ENCODE measurements around the gene SMC5.
A peak's percentile ranks its signal among the peaks of the same experiment; 100 is the strongest.
"Not testable (repeated sequence)": the region's sequence is repeated elsewhere in the genome, so short reads cannot be mapped to it uniquely, and the experiment has no call there.

The SMC5 gene

DNA sequence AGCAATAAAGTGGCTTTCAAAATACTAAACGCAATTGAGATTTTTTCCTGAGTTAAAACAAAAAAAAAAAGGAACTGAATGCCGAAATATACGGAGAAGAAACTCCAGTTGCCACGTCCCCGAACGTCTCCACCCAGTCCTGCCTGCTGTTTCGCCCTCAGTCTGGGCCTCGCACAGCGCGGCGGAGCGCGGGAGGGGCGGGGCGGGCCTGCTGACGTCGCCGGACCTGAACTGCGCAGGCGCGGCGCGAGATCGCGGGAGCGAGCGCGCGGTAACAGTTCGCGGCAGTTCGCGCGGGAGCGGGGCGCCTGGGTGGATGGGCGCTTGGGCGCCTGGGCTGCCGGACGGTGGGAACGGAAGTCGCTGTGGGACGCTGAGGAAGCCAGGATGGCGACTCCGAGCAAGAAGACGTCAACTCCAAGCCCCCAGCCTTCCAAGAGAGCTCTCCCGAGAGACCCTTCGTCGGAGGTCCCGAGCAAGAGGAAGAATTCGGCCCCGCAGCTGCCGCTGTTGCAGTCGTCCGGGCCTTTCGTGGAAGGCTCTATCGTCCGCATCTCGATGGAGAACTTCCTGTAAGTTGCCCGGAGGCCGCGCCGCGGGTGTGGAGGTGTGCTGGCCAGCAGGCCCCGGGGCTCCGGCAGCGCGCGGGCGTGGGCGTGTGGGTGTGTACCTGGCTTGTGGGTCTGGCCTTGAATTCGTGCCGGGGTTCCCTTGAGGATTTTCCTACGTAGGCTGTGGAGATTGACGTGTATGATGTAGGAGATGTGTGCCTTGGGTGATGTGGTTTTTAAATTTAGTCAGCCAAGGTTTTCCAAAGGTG lies at the start of gene SMC5:
SMC5 (plus strand) TSS at position 287 of the 820 bp plus-strand sequence; CDS start at position 388, 101 bp downstream.
- peak; percentile 77 to 78 for DNase-seq (ENCODE audit: low read depth in 2 of 2)

DNA sequence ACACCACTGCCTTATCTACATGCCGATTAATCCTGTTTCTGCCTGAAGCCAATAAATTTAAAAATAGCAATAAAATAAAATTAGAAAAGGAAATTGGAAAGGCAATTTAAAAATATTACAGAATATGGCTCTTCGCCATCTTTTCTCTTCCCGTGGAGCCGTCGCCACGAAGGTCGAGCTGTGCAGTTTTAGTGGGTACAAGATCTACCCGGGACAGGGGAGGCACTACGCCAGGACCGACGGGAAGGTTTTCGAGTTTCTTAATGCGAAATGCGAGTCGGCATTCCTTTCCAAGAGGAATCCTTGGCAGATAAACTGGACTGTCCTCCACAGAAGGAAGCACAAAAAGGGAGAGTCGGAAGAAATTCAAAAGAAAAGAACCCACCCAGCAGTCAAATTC lies 41.7 kb upstream of the SMC5 start:
- no peak for DNase-seq (ENCODE audit: low read depth in 2 of 2)

DNA sequence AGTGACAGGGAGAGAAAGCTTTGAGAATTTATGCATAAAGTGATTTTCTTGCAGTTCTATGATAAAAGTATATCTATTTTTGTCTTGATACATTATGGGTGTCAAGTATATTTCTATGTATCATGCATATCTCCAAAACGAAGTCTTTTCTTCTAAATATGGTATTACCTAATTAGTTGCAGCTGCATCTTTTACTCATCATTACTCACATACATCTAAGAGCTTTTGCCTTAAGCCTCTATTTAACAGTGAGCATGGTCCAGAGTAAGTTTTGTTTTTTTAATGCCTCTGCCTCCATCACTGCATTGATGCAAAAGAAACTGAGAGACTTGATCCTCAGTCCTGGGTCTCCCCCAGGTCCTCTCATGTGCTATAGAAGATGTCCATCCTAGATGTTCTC lies 40.0 kb upstream of the SMC5 start:
- DNase-seq (ENCODE audit: low read depth in 2 of 2), result no peak

DNA sequence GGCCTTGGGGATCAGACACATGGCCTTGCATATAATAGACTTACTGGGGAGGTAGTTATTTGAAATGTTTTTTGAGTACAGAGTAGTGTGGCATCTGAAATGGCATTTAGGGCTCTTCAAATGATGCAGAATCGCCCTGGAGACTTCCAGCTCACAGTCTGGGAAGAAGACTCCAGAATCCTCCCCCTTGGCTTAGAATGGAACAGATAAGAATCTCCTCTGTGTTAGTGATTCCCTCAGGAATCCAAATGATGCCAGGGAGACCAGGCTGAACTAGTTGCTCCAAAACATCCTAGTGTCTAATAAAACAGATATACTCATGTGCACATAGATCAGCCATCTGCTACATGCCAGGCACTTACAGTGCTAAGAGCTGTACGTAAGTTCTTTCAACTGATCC lies 38.6 kb upstream of the SMC5 start:
- DNase-seq (ENCODE audit: low read depth in 2 of 2), result no peak

DNA sequence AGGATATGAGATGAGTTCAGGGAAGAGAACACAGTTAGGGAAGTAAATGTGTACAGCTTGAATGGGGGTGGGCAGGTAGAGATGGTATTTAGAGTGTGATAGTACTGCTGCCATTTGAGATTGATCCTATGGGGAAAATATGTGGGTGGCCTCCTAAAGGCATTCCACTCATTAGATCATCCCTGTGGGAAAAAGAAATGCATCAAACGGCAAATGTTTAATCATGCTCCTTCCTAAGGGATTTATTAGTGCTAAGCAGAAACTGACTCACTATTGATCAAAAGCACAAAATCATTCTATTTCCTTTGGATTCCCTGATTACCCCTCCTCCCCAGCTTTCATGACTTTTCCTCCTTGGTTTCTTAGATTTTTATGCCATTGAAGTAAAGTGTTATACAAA lies 36.4 kb upstream of the SMC5 start:
- no peak for DNase-seq (ENCODE audit: low read depth in 2 of 2)

DNA sequence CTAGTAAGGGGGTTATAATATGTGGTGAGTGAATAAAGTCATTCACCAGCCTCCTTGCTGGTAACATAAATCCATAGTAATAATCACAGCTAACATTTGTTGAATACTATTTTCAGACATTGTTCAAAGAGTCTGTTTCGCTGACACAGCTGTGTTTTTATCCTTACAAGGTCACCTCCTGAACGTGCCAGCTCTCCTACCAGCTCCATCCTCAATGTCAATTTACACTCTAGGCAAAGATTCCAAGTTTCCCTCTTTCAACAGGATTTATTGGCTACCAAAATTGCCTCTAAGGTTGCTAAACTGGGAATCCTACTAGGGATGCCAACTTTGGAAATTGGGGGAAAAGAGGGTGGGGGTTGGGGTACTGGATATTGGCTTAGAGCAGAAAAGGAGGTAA lies 30.7 kb upstream of the SMC5 start:
- DNase-seq (ENCODE audit: low read depth in 2 of 2), result no peak

DNA sequence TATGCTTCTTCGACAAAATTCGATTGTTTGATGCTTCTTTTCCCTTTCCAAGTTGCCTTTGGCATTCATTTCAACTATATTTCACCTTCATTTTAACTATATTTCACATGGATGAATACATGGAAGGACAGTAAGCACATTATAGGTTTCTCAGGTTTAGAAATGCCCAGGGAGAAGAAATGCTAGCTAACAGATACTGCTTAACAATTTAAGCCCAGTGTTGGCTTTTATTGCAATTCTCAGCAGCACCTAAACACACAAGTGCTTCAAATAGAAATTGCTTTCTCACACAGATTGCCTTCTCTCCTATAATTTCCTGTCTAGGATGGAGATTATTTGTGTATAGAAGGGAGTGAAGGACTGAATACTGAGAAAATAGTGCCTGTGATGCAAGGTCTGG lies 30.2 kb upstream of the SMC5 start:
- DNase-seq (ENCODE audit: low read depth in 2 of 2), result no peak

DNA sequence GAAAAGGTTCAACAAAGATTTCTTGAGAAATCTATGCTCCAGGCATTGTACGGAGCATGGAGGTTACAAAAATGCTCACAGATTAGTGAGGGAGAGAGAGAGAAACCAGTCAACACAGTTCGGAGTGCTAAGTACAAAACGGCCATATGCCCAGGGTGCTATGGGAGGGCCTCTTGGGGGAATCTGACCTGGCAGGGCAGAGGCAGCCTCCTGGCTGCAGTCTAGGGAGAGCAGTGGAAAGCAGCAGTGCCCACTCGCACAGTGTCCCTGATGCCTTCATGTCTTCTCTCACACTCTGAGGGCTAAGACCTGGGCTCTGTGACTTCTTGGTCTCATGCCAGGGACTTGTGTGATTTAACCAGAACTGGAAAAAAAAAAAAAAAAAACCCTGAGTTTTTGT lies 29.8 kb upstream of the SMC5 start:
- DNase-seq (ENCODE audit: low read depth in 2 of 2), result no peak

DNA sequence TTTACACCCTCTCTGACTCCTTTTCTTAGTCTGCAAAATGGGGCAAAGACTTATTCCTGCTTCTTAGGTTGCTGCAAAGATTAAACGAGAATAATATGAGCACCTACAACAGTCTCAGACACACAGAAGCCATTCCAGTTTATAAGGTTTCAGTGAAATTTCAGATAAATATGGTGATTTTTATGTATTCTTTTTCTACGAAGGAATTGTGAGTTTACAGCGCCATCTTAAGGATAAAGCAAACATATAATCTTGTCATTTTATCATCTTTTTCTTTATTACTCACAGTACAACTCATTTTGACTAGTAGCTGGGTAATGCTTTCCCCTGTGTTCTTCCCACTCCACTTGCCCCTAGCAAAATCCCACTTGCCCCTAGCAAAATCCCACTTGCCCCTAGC lies 29.2 kb upstream of the SMC5 start:
- DNase-seq (ENCODE audit: low read depth in 2 of 2), result no peak

DNA sequence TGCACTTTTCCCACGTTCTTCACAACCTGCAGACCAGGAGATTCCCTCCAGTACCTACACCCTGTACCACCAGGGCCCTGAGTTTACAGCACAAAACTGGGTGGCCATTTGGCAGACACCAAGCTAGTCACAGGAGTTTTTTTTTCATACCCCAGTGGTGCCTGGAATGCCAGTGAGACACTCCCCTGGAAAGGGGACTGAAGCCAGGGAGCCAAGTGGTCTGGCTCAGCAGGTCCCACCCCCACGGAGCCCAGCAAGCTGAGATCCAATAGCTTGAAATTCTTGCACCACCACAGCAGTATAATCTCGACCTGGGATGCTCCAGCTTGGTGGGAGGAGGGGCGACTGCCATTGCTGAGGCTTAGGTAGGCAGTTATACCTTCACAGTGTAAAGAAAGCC lies 26.3 kb upstream of the SMC5 start:
- DNase-seq (ENCODE audit: low read depth in 2 of 2), result no peak

DNA sequence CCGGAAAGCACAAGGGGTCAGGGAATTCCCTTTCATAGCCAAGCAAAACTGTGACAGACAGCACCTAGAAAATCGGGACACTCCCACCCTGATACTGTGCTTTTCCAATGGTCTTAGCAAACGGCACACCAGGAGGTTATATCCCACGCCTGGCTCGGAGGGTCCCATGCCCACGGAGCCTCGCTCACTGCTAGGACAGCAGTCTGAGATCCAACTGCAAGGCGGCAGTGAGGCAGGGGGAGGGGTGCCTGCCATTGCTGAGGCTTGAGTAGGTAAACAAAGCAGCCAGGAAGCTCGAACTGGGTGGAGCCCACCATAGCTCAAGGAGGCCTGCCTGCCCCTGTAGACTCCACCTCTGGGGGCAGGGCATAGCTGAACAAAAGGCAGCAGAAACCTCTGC lies 24.6 kb upstream of the SMC5 start:
- not testable (repeated sequence) for DNase-seq (ENCODE audit: low read depth in 2 of 2)

DNA sequence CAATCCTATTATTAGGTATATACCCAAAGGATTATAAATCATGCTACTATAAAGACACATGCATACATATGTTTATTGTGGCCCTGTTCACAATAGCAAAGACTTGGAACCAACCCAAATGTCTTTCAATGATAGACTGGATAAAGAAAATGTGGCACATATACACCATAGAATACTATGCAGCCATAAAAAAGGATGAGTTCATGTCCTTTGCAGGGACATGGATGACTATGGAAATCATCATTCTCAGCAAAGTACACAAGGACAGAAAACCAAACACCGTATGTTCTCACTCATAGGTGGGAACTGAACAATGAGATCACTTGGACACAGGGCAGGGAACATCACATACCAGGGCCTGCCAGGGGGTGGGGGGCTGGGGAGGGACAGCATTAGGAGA lies 12.8 kb upstream of the SMC5 start:
- not testable (repeated sequence) for DNase-seq (ENCODE audit: low read depth in 2 of 2)

DNA sequence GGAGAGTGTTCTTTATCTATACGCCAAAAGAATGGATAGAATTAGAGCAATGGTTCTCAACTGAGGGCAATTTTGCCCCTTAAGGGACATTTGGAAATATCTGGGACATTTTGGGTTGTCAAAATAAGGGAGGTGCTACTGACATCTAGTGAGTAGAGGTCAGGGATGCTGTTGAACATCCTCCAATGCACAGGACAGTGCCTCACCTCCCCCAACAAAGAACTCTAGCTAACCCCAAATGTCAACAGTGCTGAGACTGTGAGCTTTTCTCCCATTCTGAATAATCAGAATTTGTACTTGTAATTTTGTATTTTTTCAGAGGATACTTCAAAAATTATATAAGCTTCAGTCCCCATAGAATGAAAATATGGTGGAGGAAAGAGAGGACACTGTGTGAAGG lies 8.6 kb upstream of the SMC5 start:
- DNase-seq (ENCODE audit: low read depth in 2 of 2), result no peak

DNA sequence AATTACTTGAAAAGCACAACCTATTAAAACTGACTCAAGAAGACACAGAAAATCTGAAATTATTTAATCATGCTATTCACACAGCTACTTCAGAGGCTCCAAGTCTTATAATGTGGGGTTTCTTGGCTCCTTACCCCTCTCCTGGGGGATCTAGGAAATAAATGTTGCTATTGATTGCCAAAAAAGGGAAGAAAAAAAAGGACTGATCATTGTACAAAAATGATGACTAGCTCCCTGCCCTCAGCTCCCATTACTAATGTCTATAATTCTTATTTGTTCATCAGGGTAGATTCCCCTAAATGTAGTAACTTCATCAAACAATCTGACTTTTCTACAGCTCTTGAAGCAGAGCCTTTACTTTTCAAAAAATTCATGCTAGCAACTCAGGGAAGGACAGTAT lies 3.3 kb upstream of the SMC5 start:
- DNase-seq (ENCODE audit: low read depth in 2 of 2), result no peak

DNA sequence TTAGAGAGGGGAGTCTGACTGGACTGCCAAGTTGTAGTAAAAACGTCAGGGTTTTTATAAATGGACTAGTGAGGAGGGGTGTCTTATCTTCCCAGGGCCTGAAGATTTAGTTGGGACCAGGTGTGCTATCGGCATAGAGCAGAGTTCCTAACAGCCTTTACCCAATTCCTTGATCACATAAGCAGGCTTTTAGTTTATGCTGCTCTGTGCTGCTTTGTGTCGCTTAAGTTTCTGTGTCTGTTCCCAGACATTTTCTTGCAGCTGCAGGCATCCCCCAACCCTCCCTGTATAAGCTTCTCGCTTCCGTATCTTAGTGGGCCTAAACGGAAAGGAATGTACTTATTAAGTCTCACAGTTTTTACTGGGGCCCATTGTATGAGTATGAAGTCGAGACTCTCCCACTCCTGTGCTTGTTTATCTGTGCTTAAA lies 2.6 kb upstream of the SMC5 start:
- DNase-seq (ENCODE audit: low read depth in 2 of 2), result no peak

DNA sequence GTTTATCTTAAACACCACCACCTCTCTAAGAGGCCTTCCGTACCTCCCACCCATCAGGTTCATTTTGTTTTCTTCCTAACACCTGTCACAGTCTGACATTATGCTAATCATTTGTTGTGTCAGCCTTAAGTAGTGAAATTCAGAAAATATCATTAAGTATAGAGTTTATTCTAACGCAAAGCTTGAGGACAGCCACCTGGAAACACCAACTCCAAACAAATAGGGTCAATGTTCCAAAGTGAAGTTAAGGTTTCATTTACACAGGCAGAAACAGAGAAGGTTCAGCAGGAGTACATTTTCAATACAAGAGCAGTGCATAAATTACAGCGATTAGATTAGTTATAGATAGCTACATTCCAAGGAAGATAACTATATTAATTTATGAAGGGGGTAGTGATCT lies 1.3 kb upstream of the SMC5 start:
- DNase-seq (ENCODE audit: low read depth in 2 of 2), result no peak

DNA sequence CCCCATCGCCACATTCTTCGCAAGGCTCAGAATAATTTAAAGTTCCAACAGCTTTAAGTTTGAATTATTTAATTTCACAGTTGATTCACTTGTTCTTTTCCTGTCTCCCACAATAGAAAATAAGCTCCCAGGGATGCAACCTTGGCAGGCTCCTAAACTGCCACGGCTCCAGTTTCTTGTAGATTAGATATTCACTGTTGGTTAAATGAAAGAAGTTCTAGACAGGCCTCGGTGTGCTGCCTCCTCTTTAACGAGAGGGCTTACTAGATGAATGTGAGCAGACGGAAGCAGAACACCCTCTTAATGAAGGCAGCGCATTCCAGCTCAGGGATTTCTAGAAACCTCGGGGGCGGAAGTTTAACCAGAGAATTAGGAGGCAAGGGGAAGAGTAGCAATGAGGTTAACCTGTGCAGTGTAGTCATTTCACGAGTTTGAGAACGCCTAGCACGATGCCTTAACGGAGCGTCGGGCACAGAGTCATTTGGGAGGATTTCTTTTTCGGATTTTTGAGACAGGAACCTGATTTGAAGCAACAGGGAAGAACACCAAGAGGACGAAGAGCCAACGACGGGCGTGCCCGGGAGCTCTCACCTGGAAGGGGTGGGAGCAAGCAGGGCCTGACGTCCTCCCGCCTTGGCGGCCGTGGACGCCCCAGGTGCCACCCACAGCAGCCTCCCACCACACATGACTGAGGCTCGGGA lies 637 bp upstream of the SMC5 start:
- peak in 1 of 2 experiments; percentile 25 for DNase-seq (ENCODE audit: low read depth in 2 of 2)

DNA sequence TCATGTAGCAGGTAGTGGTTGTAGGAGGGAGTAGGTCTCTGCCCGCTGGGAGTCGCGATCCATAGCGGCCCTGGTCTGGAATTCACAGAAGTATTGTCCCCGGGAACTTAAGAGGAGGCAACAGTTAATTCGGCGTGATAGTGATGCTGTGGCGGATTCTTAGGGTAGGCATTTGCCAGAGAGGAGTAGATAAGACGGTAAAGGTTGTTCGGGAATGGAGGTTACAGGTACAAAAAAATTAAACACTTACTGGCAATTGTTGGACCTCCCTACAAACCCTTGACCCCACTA lies 679 bp downstream of the SMC5 start:
- DNase-seq (ENCODE audit: low read depth in 2 of 2), result no peak

DNA sequence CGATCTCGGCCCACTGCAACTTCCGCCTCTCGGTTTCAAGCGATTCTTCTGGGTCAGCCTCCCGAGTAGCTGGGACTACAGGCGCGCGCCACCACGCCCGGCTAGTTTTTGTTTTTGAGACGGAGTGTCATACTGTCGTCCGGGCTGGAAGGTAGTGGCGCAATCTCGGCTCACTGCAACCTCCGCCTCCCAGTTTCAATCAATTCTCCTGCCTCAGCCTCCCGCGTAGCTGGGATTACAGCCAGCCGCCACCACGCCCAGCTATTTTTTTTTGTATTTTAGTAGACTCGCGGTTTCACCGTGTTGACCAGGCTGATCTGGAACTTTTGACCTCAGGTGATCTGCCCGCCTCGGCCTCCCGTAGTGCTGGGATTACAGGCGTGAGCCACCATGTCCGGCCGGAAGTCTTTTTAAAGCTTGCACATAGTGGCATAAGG lies 1.2 kb downstream of the SMC5 start:
- no peak for DNase-seq (ENCODE audit: low read depth in 2 of 2)

DNA sequence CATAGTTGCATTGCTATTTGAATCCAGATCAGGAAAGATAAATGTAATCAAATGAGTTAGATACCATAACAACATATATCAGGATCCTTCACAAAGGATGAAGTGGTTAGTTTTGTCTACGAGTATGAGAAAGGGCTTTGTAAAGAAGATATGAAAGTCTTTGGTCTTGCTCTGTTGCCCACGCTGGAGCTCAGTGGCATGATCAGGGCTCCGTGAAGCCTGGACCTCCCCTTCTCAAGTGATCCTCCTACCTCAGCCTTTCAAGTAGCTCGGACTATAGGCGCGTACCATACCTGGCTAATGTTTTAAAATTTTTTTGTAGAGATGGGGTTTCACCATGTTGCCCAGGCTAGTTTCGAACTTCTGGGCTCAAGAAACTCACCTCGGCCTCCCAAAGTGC lies 1.8 kb downstream of the SMC5 start:
- no peak for DNase-seq (ENCODE audit: low read depth in 2 of 2)

DNA sequence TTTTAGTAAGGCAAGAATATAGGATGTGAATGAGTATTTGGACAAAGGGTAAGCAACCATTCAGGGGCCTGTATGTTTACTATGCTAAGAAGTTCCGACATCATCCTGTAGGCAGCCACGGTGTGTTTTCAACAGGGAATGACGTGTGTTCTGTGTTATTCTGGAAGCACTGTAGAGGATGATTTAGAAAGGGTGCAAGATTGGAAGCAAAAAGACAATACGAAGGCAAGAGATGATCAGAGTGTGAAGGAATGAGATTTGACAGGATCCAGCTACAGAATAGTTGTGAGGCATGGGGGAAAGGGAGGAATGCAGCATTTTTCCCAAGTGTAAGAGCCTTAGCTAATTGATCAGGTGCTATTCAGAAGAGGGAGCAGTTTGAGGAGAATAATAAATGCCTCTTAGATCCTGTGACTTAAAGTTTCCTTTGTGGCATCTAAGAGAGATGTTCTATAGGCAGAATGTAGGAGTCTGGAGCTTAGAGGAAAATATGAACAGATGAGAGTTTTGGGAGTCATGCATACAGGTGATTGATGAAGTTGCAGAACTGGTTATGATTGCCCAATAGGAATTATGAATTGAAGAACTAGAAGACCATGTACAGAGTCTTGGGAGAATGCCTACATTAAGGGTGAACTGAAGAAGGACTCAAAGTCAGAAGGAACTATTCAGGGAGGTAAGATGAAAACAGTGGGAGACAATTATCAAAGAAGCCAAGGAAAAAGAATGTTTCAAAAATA lies 2.5 kb downstream of the SMC5 start:
- DNase-seq (ENCODE audit: low read depth in 2 of 2), result no peak

DNA sequence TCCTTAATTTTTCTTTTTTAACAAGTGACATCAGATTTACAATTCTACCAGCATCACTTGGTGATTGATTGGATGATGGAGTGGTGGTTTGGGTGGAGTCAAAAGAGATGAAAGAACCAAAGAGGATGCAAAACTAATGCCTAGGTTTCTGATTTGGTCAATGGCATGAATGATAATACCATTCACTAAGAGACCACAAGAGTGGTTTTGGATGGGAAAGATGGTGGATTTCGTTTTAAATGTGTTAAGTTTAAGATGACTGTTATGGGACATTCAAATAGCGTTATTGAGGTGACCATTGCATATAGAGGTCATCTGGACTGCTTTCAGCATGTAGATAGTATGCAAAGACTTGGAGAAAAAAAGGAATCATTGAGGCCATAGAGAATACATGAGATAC lies 3.6 kb downstream of the SMC5 start:
- no peak for DNase-seq (ENCODE audit: low read depth in 2 of 2)

DNA sequence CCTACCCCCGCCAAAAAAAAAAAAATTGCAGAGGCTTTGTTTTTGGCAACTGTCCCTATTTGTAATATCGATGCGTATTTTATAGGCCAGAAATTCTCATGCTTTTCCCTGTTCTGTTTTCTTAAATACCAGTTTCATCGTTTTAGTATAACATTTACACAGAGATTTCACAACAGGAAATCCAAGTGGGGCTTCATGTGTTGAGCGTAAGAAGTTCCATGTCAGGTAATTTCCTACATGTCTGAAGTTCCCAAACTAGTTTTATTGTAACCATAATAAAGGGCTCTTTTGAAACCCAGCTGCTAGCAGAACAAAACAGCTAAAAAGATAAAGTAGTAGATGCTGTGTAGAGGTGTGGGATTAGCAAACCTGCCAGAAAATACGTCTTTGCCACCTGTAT lies 4.2 kb downstream of the SMC5 start:
- no peak for DNase-seq (ENCODE audit: low read depth in 2 of 2)
